Ovary (tissue), 9 donors: ENCODE results near the gene ATAT1. TPM values are rescaled to one million over a fixed set of nuclear protein-coding genes. Genes with fewer than 3 reads are reported as not detected.
A peak's percentile ranks its signal among the peaks of the same experiment; 100 is the strongest.

Experiments
- DNase-seq, 5 donors: peaks; one replicate each; pipeline ENCODE4 v3.0.0-alpha.2; 2019 to 2020
- H3K27ac ChIP-seq, 2 donors: fragments of 200-600 bp; one replicate each; pipeline versions ENCODE4 v1.5.1 to v1.8.0; 2019 to 2022
- H3K27me3 ChIP-seq: fragments of 200-600 bp; one replicate; pipeline ENCODE4 v1.8.0; 2022
- H3K36me3 ChIP-seq: fragments of 200-600 bp; sonication (generic); one replicate; pipeline ENCODE4 v1.5.1; 2019
- H3K4me1 ChIP-seq: one replicate; pipeline ENCODE4 v1.8.1; 2013; ENCODE audit warnings: mild to moderate bottlenecking, moderate library complexity; ENCODE audit not compliant: insufficient read depth
- H3K4me3 ChIP-seq: fragments of 200-600 bp; sonication (generic); one replicate; pipeline ENCODE4 v1.5.1; 2017
- H3K9me3 ChIP-seq, 2 donors: fragments of 200-600 bp in 1 of 2; sonication (generic) in 1 of 2; one replicate each; pipeline versions ENCODE4 v1.5.1 to v1.8.1; 2013 to 2019; ENCODE audit warnings: mild to moderate bottlenecking in 1 of 2, moderate library complexity in 1 of 2
- EP300 ChIP-seq: sonication (generic); formaldehyde crosslinking; IDR thresholded peaks from one replicate; pipeline ENCODE4 v1.6.1; 2017; ENCODE audit warnings: antibody characterized with exemption
- POLR2A ChIP-seq: fragments of 450-650 bp; IDR thresholded peaks from one replicate; pipeline ENCODE4 v1.6.1; 2017; ENCODE audit warnings: antibody characterized with exemption, mild to moderate bottlenecking, moderate library complexity
- WGBS, 3 donors: extraction: QIAGEN DNeasy Blood & Tissue Kit in 1 of 3; methylation state at CpG; one replicate each; pipeline versions ENCODE4 v1.1.5 to v1.1.7; 2013 to 2017; 5-methylcytosine and 5-hydroxymethylcytosine counted together
- intact Hi-C, 4 donors: fragments of 100-400 bp; cut with DNase I; formaldehyde crosslinking; loops; one replicate each; pipeline versions ENCODE4 v1.11.0 to v1.15.1; 2022 to 2023
- polyA plus RNA-seq, 2 donors: library from polyadenylated mRNA; stranded (reverse); fragments of 200-250 nt in 1 of 2; fragments of 350-450 nt in 1 of 2; fragmentation: Illumina TruSeq in 1 of 2; extraction: RNeasy Lipid Tissue Mini Kit (QIAGEN cat#74804) in 1 of 2; gene quantifications; one replicate each; pipeline ENCODE4 v1.2.3, GENCODE V29; 2013 to 2014
- total RNA-seq, 7 donors: library from RNA; depleted of rRNA in 2 of 7; stranded (reverse); fragments of >200 nt in 2 of 7; fragmentation: NEBNext Ultra II Directional in 3 of 7; extraction: Animal tissue kit (Norgen Biotek cat#: 25700) in 3 of 7; gene quantifications; one replicate each; pipeline versions ENCODE4 v1.1.0 to v1.2.4, GENCODE V29; 2016 to 2023
- TF ChIP-seq, protein P1 (sequence below), 3 donors: fragments of 450-650 bp in 2 of 3; fragments of 200-600 bp in 1 of 3; IDR thresholded peaks; one replicate each; pipeline versions ENCODE4 v1.5.1 to v1.8.0; 2016 to 2022; ENCODE audit warnings: antibody characterized with exemption in 3 of 3, mild to moderate bottlenecking in 1 of 3
- donor health status: DM: no; HTN: no; CAD: no; lungs with moderate emphysema.
- donor health status: DM: no; HTN: no; CAD: no.
- donor health status: Bipolar disorder and iron deficiency.
- donor health status: DM: yes; HTN: yes; CAD: no.
- donor health status: DM: no; HTN: no; CAD: no.
- donor health status: DM: yes; HTN: yes; CAD: no.

ATAT1 gene
- total and polyA plus RNA-seq, 9 donors, result 5.6 to 20.5 (median 11.4) TPM

DNA sequence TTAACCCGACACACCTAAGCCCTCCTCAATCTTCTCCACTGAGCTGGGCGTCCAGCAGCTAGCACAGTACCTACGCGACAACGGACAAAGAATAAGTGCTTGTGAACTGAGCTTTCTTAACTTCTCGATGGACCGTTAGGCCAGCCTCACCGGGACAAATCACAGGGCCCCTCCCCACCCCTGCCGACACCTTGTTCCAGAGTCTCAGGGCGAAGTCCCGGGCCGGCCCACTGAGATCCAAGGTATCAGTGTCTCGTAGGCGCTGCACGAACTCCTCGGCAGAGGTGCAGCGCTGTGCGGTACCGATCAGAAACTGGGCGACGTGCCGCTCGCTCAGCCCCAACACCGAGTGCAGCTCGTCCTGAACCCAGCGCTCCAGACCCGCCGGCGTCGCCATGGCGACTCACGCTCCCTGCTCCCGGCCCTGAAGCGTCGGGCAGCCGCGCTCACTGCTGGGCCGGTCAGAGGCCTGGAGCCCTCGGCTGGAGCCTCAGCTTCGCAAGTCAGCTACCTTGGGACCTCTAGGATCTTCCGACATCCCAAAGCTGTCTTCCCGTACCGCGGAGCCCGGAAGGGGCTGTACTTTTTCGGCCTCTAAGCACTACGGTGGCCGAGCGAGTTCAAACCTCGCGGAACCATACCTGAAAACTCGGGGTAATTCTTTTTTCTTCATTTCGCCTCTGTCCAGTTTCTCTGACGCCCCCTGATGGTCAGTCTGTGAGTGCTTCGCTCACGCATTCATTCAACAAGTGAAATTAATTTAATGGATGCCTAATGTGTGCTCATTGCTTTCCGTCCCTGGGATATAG, 46.0 kb downstream of the ATAT1 start, which contains the start of gene DHX16:
Gene DHX16, minus strand, starts transcription at position 562 of the 809 bp plus-strand sequence. Its CDS starts 165 bp downstream, at position 397.
- peak; percentile 94 to 97 (median 96) for DNase-seq
- TF ChIP-seq, protein P1, sequence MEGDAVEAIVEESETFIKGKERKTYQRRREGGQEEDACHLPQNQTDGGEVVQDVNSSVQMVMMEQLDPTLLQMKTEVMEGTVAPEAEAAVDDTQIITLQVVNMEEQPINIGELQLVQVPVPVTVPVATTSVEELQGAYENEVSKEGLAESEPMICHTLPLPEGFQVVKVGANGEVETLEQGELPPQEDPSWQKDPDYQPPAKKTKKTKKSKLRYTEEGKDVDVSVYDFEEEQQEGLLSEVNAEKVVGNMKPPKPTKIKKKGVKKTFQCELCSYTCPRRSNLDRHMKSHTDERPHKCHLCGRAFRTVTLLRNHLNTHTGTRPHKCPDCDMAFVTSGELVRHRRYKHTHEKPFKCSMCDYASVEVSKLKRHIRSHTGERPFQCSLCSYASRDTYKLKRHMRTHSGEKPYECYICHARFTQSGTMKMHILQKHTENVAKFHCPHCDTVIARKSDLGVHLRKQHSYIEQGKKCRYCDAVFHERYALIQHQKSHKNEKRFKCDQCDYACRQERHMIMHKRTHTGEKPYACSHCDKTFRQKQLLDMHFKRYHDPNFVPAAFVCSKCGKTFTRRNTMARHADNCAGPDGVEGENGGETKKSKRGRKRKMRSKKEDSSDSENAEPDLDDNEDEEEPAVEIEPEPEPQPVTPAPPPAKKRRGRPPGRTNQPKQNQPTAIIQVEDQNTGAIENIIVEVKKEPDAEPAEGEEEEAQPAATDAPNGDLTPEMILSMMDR (IDR thresholded peaks at IDR 0.05), result peak; percentile 85 to 89 (median 88)
- TF ChIP-seq POLR2A (peak; percentile 18), EP300 (no peak)
- intact Hi-C loops, result loop anchor here in 2 of 4 donors (10.0 kb wide), 3 partner anchors 128 to 402 kb away; no protein-coding TSS in a partner anchor
- H3K27me3 ChIP-seq, result no peaks in the 10 kb centered on the region
- WGBS, 3 donors, result 0% methylated on average over 56 to 57 of the region's 57 CpGs
- no peaks in the 10 kb centered on the region for H3K9me3 ChIP-seq
- H3K36me3 ChIP-seq, result no peaks in the 10 kb centered on the region
- peaks cover 4% of the 10 kb centered on the region for H3K4me1 ChIP-seq
- H3K27ac ChIP-seq, result peak within 1 kb of the TSS in 1 of 2 donors; percentile 35
- peak within 1 kb of the TSS; percentile 100 for H3K4me3 ChIP-seq

DNA sequence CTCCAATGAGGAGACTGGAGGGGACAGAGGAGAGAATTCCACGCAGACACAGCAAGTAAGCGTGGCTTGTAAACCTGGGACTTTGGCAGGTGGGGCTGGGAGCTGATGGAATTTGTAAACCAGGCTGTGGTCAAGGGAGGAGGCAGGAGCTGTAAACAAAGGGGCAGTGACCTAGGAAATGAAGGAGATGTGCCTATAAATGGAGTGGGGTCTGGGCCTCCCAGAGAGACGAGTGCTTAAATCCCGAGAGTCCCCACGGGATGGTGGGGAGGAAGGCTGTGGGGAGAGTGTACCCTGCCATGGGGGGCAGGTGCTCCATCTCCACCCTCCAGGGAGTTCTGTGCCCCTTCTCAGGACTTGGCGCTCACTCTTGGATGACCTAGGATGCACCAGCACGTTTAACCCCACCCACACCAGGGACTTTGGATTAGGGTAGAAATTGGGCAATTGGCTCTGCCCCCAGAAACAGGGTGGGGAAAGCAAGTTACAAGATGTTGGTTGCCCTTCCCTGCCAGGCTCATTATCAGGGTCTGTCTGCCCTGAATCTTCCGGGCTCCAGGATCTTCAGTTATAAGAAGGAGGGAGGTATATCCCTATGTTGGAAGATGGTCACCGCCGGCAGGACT, 50.1 kb downstream of the ATAT1 start:
- 71 to 78% (median 76%) methylated on average over 10 of the region's 10 CpGs for WGBS, 3 donors
- intact Hi-C loops, result loop anchor here in 3 of 4 donors (5.0 to 10.0 kb wide), 5 partner anchors 132 to 398 kb away; no protein-coding TSS in a partner anchor
- peaks cover 9% of the 10 kb centered on the region for H3K4me1 ChIP-seq
- H3K27me3 ChIP-seq, result no peaks in the 10 kb centered on the region
- DNase-seq, result no peak
- H3K4me3 ChIP-seq, result no peak overlapping the region
- no peaks in the 10 kb centered on the region for H3K36me3 ChIP-seq
- TF ChIP-seq EP300, result no peak
- TF ChIP-seq POLR2A, result no peak
- TF ChIP-seq, protein P1 (IDR thresholded peaks at IDR 0.05), result no peak
- H3K27ac ChIP-seq, result no peak overlapping the region
- H3K9me3 ChIP-seq, result no peaks in the 10 kb centered on the region

DNA sequence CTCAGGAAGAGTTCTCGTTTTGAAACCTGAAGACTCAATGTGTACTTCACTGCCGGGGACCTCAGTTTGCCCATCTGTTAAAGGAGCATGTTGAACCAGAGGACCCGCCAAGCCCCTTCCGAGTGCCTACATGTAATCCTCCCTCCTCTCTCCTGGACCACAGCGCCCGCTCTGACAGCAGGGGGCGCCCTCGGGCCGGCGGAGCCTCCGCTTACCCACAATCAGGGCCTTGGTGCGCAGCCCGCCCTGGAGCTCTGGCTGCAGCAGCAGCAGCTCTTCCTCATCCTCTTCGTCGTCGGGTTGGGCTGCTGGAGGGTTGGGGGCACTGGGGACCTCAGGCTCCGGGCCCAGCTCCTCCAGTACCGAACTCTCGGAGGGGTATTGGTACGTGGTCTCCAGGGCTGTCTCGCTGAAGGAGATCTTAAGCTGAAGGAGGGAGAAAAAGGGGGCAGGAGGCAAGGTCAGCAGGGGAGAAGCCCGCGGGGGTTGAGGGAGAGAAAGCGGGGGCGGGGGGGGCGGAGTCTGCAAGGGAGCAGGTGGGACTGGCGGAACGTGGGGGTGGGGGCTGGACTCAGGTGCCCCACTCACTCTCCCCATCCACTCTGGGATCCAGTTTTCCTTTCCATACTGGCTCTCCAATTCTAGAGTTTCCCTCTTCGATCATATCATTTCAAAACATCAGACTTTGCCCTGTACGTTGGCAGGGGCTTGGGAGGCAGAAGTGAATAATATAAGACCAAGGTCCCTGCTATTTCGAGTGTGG, 52.5 kb downstream of the ATAT1 start:
- DNase-seq, result peak; percentile 79 to 92 (median 90)
- WGBS, 3 donors, result 10 to 13% (median 11%) methylated on average over 31 of the region's 31 CpGs
- Histone ChIP-seq H3K36me3 (no peaks in the 10 kb centered on the region), H3K9me3 (no peaks in the 10 kb centered on the region), H3K27me3 (no peaks in the 10 kb centered on the region), H3K4me3 (no peak overlapping the region), H3K4me1 (peaks cover 10% of the 10 kb centered on the region), H3K27ac (peak overlapping the region in 1 of 2 donors; percentile 2)
- intact Hi-C loops, result loop anchor here in 3 of 4 donors (1.0 to 10.0 kb wide), 7 partner anchors 43 to 396 kb away; no protein-coding TSS in a partner anchor
- TF ChIP-seq, protein P1 (IDR thresholded peaks at IDR 0.05), result peak; percentile 89 to 96 (median 96)
- TF ChIP-seq EP300 (no peak), POLR2A (no peak)
